HG02642 (cell line): ENCODE data around the gene QKI.

Experiments used
- ATAC-seq: cut with Tn5 transposase; IDR thresholded peaks from one replicate; pipeline ENCODE4 v1.9.1; 2021; ENCODE audit warnings: mild to moderate bottlenecking; ENCODE audit not compliant: unreplicated experiment, poor library complexity

The QKI gene

DNA sequence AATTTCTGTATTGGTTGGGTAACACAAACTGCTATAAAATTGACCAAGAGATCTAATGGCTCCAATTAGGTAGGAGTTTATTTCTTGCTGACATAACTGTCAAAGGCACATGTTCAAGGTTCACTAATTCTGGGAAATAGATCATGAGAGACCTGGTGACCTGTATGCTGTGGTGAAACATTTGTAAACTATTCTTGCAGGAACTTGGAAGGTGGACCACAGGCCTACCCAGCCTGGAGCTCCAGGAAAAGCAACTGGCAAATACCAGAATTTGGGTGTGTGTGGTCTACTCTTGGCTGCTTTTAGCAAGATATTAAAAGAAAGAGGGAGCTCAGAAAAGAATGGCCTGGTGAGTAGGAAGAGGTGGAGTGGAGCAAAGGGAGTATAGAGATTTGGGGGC, 184.6 kb downstream of the QKI start:
- no peak for ATAC-seq

DNA sequence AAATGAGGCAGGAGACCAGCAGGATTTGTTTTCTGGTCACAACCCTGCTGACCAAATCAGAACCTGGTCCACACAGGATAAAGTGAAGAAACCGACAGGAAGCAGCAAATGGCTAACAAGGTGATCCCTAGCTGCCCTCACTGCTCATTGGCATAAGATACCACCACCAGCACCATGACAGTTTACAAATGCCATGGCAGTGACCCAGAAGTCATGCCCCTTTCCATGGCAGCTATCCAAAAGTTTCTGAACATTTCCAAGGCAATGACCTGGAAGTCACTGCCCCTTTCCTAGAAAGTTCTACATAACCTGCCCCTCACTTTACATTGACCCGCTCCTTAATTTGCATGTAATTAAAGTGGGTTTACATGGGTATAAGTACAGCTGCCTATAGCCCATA, 185.2 kb downstream of the QKI start:
- ATAC-seq, result no peak

DNA sequence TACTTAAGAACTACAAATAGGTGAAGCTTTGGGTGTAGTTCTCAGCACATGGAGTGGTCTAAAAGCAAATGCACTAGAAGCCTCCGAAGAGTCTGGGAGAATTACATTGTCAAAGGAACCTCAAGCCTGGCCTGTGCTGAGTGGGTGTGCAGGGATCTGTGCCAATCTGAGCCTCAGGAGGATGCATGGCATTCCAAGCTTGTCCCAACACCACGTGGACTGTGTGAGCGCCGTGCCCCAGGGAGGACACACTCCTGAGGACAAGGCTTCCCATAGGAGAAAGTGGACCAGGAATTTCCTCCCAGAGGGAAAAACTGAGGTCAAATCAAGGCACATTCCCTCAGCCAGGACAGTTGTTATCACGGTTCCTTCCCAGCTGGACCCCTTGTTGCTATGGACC, 185.8 kb downstream of the QKI start:
- ATAC-seq, result no peak

GRCh38 chr6:163600781-163601180, 186.3 kb downstream of the QKI start:
- no peak for ATAC-seq

DNA sequence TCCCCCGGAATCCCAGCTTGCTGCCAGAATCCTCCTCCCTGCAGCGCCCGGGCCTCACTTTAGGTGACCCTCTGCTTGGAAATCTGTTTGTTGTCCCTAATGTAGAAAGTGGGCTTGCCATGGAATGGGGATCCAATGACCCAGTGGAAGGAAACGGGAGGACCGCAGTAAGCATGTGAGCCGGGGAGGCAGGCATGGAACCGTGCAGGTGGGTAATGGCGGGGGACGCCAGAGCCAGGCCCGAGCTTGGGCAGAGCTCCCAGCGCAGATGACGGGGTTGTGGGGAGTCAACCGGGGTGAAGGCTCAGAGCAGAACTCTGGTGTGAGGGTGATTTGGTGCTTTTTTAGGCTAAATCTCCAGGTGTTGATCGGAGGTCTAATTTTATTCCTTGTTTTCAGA, 188.3 kb downstream of the QKI start:
- no peak for ATAC-seq

GRCh38 chr6:163603395-163603794, 188.9 kb downstream of the QKI start:
- no peak for ATAC-seq

- no peak for ATAC-seq
These were observed 191.0 kb downstream of the QKI start for GRCh38 chr6:163605385-163606097.

DNA sequence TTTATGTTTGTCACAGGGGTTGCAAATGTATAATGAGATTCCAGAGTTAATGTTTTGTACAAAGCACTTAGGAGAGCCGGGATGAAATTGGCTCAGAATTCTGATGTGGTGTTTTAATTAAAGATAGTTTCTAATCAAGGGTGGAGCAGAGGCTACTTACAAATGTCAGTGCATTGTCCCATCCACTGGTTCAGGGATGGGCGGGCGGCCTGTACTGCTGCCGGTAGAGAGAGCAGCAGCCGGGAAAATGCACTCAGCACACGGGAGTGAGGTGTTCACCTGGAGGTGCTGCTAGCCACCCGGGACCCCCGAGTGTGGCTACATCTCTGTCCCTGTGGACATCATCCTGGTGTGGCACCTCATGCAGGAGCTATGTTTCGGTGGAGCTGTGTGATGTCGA, 193.3 kb downstream of the QKI start:
- no peak for ATAC-seq

DNA sequence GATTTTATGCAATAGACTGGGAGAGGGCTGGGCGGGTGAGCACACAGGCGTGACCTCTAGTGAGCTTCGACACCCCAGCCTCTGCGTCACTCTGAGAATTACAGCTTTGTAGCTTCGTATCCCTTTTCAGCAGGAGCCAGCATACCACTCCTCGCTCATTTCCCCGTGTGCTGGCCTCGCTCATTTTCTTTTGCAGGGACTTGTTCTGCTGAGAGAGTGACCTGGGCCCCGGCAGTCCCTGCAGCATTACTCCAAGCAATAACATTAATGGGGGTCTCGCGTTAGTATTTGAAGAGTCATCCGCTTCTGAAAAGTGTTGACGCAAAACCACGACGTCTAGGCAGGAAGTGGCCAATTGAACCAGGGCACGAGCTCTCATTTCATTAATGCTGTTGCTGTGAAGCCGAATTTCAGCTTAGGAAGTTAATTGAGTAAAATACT, 193.7 kb downstream of the QKI start:
- no peak for ATAC-seq

DNA sequence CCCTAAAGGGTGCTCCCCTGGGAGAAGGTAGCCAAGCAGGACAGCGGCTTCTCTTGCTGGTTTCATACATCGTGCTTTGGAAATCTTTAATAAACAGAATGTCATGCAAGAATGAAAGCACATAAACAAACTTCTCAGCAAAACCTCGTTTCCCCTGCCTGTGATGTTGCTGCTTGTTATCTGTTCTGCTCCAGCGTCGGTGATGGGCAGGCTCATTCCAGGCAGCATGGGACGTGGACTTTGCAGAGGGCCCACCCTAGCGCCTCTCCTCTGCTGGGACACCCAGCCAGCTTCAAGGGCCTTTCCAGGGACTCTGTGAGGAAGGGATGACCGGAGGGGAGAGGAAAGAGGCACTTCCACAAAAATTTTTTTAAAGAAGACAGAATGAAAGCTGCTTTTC, 197.7 kb downstream of the QKI start:
- ATAC-seq, result no peak

DNA sequence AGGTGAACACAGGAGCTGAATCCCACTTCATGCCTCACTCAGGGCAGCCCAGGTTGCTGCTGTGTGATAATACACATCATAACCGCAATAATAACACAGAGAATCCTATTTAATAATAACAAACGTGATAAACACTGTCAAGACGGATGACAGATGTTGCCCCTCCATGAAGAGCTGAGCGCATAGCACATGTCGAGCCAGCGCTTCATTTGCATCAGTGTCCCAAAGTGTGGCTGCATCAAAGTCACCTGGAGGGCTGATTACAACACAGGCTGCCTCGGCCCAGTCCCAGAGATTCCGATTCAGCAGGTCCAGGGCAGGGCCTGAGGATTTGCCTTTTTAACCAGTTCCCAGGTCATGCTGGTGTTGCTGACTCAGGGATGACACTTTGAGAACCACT, 198.5 kb downstream of the QKI start:
- ATAC-seq, result no peak

- ATAC-seq, result no peak
These were observed 199.2 kb downstream of the QKI start for GRCh38 chr6:163613668-163614067.

DNA sequence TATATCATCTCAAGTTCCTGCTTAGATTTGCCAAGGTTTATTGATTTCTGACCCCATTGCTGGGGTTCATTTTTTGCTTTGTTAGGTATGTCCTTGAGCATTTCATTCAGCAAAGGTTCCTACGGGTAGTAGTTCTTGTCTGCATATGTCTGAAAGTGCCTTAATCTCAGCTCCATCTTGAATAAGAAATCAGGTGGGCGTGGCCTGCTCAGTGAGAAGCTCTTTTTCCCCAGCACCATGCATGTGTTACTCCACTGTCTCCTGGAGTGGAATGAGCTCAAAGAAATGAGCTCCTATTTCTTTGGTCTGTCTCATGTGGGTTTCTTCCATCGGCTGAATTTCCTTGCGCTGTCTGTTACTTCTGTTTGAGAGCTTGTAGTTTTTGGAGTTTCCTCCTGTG, 201.9 kb downstream of the QKI start:
- ATAC-seq, result no peak

DNA sequence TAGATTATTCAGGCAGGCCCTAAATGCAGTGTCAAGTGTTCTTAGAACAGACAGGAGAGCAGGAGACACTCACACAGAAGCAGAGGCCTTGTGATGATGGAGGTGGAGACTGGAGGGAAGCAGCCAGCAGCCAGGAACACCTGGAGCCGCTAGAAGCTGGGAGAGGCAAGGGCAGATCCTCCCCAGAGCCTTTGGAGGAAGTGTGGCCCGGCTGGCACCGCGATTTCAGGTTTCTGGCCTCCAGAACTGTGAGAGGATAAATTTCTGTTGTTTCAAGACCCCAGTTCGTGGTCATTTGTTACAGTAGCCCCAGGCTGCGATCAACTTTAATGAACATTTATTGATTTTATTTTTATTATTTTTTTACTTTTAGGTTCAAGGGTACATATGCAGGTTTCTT, 203.0 kb downstream of the QKI start:
- ATAC-seq, result no peak

GRCh38 chr6:163620101-163620500, 205.6 kb downstream of the QKI start:
- no peak for ATAC-seq

- ATAC-seq, result no peak
These were observed 206.3 kb downstream of the QKI start for GRCh38 chr6:163620670-163621330.

DNA sequence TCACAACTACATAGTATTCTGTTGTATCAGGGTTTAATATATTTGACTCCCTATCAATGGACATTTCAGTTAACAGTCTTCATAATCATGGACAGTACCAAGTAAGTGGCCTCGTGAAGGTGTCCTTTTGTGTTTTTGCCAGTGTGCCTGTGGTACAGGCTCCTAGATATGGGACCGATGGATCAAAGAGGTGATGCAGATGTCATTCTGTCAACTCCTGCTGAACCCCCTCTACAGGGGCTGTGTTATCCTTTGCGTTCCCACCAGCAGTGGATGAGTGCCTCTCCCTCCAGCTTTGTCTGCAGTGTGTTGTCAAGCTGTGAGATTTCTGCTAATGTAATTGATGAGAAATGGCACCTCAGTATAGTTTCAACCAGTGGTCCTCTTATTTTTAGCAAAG, 210.7 kb downstream of the QKI start:
- no peak for ATAC-seq

DNA sequence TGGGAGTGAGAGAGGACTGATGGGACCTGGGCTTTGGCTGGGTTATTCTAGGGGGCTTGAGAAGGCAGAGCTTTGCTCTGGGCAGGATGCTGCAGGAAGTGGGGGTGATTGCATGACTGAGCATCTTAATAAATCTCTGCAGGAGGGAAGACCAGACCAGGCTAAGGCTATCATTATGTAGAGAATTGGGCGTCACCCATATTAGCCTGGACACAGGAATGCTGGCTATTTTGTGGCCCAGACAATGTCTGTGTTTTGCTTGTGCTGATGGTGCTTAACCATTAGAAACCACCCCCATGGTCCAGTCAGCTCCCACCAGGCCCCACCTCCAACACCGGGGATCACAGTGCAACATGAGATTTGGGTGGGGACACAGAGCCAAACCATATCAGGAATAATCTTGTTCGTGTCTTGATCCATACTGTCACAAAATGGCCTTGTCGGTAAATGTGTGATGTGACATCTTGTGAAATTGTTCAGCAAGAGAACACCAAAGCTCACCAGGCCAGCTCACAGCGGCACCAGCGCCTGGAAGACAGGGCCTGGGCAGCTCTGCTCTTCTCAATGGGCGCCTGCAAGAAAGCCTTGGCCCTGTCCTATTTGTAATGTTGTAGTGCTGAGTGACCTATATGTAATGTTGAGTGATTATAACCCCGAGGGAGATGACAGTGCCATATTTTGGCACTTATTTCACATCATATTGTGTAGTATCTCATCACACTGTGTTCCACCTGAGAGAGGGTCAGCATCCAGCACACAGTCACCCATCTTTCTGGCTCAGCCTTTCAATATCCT, 211.8 kb downstream of the QKI start:
- ATAC-seq, result no peak

DNA sequence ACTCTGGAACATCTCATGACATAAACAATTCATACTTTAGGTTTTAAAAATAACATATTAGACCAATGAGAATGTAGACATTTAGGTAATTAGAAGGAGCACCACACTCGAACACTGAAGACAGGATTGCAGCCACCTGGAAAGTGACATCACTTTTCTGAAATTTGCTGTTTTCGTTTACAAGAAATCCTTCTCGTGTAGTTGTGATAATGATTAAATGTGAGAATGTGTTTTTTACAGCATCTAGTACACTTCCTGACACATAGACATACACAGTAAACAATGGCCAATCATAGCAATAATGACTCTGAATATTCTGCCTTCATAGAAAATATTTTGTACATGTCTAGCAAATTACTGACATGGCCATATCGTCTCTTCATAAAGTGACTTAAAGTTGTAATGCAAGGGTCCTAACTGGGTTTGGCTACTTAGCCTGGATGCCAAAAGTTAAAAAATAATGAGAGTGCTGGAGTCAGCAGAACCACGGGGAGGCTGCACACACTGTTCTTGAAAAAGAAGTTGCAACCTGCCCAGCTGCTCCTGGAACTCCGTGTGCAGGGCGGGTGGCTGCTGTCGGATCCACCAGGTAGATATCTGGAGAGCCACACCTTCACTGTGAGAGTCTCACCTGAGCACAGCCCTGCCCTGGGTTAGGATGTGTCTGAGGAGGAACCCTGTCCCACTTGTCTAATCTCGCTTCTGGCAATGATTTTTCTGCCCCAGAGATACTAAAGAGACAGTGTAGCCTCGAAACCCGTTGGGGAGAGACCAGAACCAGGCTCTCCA, 212.9 kb downstream of the QKI start:
- no peak for ATAC-seq
